GM18519 (cell line): Measurements from ENCODE around the gene C1orf232.

ENCODE experiments used
- ATAC-seq: cut with Tn5 transposase; IDR thresholded peaks from one replicate; pipeline ENCODE4 v1.9.1; 2021; ENCODE audit warnings: mild to moderate bottlenecking, moderate library complexity; ENCODE audit not compliant: unreplicated experiment, low FRiP score

The C1orf232 gene

GRCh38 chr1:26180010-26180506 lies 11.3 kb upstream of the C1orf232 start:
- no peak for ATAC-seq

- ATAC-seq, result no peak
These were observed 8.5 kb upstream of the C1orf232 start, which contains the start of gene CNKSR1 for GRCh38 chr1:26177182-26177684. CNKSR1 (plus strand) TSS chr1:26177491; CDS start chr1:26177548, 57 bp downstream.

- no peak for ATAC-seq
These were observed 6.6 kb upstream of the C1orf232 start for GRCh38 chr1:26175346-26175745.

- ATAC-seq, result no peak
These were observed 2.6 kb upstream of the C1orf232 start, which contains the start of gene ZNF593OS for GRCh38 chr1:26171084-26172072. ZNF593OS (minus strand) TSS chr1:26171832; CDS start chr1:26171661, 171 bp downstream.

- ATAC-seq, result no peak
These were observed 1.7 kb upstream of the C1orf232 start for GRCh38 chr1:26170472-26170821.

GRCh38 chr1:26169669-26170471 lies 1.1 kb upstream of the C1orf232 start, which contains the start of gene ZNF593:
ZNF593 (plus strand) TSS chr1:26169908; CDS start chr1:26169984, 76 bp downstream.
- ATAC-seq, result peak; percentile 81

GRCh38 chr1:26169198-26169554 lies 413 bp upstream of the C1orf232 start:
- no peak for ATAC-seq

- no peak for ATAC-seq
These were observed 2.0 kb downstream of the C1orf232 start for GRCh38 chr1:26166719-26167281.

GRCh38 chr1:26164861-26165842 lies 3.6 kb downstream of the C1orf232 start:
- ATAC-seq, result no peak

GRCh38 chr1:26164036-26164860 lies 4.5 kb downstream of the C1orf232 start:
- ATAC-seq, result no peak

- no peak for ATAC-seq
These were observed 5.1 kb downstream of the C1orf232 start for GRCh38 chr1:26163684-26164035.

- no peak for ATAC-seq
These were observed 6.5 kb downstream of the C1orf232 start for GRCh38 chr1:26162220-26162709.

- no peak for ATAC-seq
These were observed 7.1 kb downstream of the C1orf232 start for GRCh38 chr1:26161415-26162219.

GRCh38 chr1:26160527-26161414 lies 8.0 kb downstream of the C1orf232 start:
- no peak for ATAC-seq

- no peak for ATAC-seq
These were observed 9.1 kb downstream of the C1orf232 start for GRCh38 chr1:26159743-26160039.

GRCh38 chr1:26158908-26159742 lies 9.6 kb downstream of the C1orf232 start, which contains the start of gene FAM110D:
FAM110D (plus strand) TSS chr1:26159079; CDS start chr1:26161292, 2,213 bp downstream.
- ATAC-seq, result no peak
